ENCODE measurements around the gene HHAT.

GRCh38 chr1:210340841-210341240 is 12.1 kb downstream of the HHAT start:
- TF ChIP-seq CTCF (IDR thresholded peaks at IDR 0.05; ENCODE audit: borderline replicate concordance, extremely low read depth, low read length, poor library complexity, severe bottlenecking): no peak
- no peak for TF ChIP-seq EZH2 (IDR thresholded peaks at IDR 0.05; ENCODE audit: borderline replicate concordance, low read depth, low read length, severe bottlenecking)
